MM.1S (cell line): ENCODE measurements around the gene ZNF771.

Experiments used
- CTCF ChIP-seq: fragments of 300-600 bp; sonication (generic); IDR thresholded peaks from 2 replicates; pipeline ENCODE4 v1.5.1; 2016; ENCODE audit warnings: antibody characterized with exemption, low read length, mixed read lengths
- EZH2 ChIP-seq: fragments of 300-600 bp; sonication (generic); optimal IDR thresholded peaks from 2 replicates; pipeline ENCODE3; 2017; ENCODE audit warnings: low read depth, mild to moderate bottlenecking, antibody characterized with exemption, low read length, mixed read lengths
- EZH2phosphoT487 ChIP-seq: fragments of 300-600 bp; sonication (generic); IDR thresholded peaks from 2 replicates; pipeline ENCODE4 v1.6.1; 2018; ENCODE audit warnings: antibody characterized with exemption, low read length

GRCh38 chr16:30456302-30456701 is 48.9 kb downstream of the ZNF771 start:
- no peak for TF ChIP-seq CTCF
- TF ChIP-seq EZH2phosphoT487, result no peak
- TF ChIP-seq EZH2, result no peak
